HG03439 (cell line): Measurements from ENCODE around the gene PPM1H.
"Not testable (repeated sequence)": the region's sequence is repeated elsewhere in the genome, so short reads cannot be mapped to it uniquely, and the experiment has no call there.

Experiments
- ATAC-seq: cut with Tn5 transposase; IDR thresholded peaks from one replicate; pipeline ENCODE4 v1.9.1; 2021; ENCODE audit warnings: mild to moderate bottlenecking, moderate library complexity; ENCODE audit not compliant: unreplicated experiment

Gene PPM1H

DNA sequence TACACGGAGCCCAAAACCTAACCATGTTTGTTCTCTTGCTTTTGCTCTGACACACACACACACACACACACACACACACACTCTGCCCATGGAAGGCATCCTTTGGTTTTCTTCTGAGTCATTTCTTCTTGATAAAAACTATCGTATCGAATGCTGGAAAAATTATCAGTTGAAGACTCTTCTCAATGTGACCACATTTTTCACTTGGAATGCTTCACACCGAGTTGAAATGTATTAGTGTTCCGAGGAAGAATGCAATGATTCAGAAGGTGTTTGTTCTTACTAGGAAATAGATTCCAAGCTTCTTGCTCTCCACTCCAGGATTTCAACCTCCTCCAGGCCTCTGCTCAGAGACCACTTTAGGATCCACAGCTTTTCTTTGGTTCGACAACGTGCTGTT, 242.1 kb downstream of the PPM1H start:
- no peak for ATAC-seq

DNA sequence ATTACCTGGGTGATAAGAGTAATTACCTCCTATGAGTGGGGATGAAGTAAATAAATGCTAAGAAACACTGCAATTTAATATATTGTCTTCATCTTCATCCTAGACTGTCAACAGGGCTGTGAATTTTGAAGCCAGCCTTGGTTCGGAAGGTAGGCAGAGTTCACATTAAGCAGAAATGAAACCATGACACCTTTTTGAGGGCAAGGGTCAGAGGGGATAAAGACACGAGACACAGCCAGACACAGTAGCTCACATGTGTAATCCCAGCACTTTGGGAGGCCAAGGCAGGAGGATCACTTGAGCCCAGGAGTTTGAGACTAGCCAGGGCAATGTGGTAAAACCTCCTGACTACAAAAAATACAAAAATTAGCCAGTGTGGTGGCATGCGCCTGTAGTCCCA, 243.6 kb downstream of the PPM1H start:
- ATAC-seq = no peak

DNA sequence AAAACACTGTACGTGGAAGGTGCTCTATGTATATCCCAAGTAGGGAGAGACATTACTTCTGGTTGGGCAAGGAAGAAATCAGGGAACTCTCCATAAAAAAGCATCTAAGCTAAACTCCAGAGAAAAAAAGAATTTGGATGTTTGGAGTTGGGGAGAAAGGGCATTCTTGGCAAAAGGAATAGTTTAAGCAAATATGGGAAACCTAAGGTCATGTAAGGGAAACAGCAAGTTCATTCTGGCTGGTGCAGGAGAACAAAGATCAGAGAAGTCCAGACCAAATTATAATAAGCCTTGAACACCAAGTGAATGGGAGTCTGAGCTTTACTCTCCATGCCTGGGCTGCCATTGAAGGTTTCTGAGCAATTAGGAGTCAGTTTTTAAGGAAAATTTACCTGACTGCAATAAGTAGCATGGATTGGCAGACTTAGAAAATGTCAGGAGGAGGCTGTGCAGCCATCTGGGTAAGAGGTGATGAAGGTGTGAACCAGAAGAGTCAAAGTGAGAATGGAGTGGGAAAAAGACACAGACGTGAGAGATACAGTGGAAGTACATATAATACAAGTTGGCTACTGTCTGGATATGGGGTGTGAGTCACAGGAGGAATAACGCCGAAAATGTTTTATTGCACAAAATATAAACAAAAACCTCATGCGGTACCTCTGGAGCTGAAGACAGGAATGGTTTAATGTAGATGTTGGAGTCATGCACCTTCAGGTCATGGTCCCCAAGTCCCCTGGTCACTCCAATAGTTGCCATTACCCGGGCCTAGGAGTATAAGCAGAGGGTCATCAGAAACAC, 245.7 kb downstream of the PPM1H start:
- no peak for ATAC-seq

DNA sequence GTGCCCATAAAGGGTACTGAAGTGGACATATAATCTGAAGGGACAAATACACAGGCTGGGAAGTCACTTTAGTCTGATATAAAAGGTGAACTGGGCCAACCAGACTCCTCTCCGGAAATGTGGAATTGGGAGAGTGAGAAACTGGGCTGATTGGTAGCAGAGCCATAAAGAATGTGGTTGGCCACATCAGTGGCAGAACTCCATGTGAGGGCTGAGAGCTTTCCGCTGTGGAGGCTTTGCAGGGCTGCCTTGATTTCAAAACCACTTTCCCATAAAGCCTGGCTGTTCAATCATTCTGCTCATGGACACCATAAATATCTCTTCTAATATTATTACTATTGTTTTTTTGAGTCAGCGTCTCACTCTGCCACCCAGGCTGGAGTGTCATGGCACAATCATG, 248.0 kb downstream of the PPM1H start:
- no peak for ATAC-seq

DNA sequence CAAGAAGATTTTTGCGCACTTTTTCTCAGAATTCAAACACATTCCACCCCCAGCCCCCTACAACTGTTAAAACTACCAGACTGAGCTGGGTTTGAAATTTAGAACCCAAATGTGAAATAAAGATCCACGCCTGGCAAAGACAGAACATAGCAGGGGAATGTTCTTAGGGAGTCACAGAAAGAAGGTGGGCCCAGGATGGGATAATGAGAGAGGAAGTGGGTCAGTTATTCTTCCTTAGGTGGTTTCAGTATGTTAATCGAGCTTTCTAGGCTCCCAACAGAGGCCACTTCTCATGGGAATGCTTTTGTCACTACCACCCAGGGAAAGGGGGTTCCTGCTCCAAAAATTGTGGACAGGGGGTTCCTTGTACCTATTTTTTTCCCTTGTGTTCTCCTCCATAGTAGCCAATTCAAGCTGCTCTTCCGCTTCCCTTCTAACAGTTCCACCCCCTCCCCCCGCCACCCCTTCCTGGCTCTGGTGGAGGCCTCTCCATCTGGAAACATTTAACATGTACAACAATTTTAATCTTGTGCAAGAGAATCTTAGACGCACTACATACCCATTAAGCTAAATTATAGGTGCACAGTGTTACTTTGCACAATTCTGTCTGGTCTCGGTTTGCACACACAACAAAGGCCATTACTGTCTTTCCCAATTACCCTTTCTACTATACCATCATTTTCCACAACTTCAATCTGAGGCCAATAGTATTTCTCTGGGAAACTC, 250.2 kb downstream of the PPM1H start:
- ATAC-seq = no peak

DNA sequence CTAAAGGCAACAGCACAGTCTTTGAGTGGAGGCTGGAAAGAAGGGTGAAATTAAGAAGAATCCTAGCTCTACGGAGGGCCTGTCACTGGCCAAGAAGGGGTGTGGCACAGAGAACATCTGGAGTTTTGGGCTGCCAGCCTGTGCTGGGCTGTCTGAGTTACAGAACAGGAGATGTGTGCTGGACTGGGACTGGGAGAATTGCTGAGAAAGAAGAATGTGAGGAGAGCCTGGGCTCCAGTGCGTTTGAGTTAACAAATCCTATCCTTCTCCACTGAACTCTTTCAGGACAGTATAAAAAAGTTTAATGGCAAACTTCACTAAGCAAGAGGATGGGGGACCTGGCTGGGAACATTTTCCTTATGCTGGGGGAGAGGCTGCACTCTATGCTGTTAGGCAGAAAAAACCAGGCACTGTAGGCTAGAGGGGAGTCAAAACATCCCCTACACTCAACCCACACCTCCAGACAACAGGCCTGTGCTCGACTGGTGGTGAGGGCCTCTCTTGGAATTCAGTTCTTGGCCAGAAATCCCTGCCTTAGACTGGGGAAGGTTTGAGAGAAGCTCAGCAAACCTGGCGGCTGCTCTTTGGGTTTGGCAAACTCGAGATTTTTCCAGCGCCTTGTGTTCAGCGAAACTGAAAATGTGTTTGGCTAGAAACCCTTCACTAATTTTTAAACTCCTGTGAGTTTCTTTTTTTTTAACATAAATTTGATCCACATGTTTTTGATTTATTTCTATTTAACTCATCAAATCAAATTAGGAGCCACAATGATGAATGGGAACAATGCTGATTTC, 251.0 kb downstream of the PPM1H start:
- ATAC-seq = no peak

DNA sequence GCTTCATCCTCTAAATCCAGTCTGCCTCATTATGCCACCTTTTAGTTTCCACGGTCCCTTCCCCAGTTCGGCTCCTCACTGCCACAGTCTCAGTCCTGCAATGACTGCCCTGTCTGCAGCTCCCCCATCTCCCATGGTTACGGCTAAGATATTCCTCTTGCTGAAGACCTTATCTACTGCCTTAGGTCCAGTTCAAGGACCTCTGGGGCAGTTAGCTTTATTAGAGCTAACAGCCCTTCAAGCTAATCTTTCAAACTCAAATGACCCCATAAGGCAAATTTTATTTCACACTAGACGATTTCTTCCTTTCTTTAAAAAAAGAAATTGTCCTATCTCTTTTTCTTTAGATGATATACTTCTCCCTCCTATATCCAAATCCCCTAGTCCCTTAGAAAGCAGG, 253.6 kb downstream of the PPM1H start:
- no peak for ATAC-seq

DNA sequence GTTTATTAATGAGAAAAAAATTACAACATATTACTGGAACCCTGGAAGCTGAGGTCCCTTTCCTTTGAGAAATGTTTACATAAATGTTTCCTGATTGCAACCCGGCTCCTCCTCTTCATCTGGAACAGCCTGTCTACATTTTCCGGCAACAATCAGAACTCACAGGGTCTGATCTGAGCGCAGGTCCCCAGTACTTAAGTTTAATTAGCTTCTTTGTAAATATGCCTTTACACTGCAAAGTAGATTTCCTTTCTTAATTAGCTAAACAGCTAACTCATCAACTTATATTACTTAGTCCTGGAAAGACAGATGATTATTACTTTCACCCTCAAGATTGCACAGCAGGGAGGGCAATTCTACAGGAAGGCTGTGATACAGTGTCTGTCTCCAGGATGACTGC, 255.3 kb downstream of the PPM1H start:
- ATAC-seq = no peak

DNA sequence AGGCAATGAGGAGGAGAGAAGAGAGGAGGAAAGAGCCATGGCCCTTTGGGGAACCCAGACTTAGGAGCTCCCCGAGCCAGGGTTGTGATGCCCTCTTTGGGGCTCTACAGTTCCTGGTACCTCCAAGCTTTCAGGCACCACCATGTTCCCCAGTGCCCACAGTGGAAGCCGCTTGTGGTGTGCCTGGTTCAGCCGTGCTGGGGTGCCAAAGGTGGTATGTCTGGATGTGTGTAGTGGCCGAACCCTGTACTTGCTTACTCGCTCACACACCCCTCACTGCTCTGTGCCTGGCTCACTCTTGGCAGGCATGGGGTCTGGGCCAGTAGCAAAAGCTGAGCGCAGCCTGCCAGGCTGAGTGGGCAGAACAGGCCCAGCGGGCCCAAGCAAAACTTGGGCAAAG, 257.6 kb downstream of the PPM1H start:
- ATAC-seq = no peak

DNA sequence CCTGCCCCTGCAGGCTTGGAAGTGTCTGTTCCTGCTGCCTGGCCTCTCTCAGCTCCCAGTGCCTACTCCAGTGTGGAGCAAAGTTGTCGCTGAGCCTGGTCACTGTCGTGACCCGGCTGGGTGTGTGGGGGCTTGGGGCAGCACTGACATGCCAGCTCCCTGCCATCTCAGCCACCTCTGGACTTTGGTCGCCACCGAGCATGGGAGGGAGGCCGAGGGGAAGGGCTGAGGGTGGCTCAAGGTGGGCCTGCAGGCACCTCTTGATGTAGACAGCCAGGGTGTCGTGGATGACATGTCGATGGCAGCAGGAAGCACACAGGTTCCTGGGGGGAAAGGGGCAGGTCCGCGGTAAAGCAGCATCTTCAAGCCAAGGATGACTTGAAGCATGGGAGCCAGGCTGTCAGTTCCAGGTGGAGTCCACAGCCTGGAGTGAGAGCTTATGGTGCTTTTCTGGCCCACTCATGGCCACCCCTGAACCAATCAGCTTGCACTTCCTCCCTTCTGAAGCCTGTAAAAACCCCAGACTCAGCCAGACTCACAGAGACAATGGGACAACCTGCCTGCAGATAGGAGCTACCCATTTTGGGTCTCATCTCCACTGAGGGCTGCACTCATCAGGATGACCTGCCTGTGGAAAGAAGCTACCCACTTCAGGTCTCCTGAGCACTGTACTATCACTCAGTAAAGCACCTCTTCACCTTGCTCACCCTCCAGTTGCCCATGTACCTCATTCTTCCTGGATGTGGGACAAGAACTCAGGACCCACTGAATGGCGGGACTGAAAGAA, 258.2 kb downstream of the PPM1H start:
- ATAC-seq = no peak

DNA sequence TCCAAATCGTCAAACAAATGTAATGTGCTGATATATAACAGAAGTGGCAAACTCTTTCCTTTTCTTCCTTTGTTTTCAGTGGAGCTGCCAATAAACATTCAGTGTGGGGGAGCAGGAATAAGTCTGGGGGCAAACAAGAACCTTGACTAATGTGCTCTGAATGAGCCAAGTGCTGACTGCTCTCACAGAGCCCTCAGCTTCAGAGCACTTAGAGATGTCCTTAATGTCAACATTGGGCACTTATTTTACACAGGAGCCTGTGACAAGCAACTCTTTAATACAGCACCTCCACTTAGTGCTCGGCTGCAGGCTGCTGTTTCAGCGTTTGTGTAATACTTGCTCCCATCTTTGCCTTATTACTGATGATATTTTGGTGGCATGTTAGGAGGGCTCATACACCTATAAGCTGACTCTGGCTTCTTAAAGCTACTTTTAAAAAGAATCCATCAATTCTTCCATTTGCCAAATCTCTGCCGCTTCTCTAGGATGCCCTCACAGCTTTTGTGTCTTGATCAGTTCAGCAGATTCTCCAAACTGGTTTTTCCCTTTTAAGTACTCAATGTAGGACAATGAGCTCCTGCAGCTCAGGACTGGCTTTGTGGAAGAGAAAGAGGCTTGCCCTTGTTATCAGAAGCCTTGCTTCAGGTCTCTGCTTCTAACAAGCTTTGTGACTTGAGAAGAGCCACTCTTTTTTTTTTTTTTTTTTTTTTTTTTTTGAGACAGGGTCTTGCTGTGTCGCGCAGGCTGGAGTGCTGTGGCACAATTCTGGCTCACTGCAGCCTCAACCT, 261.7 kb downstream of the PPM1H start:
- ATAC-seq = no peak

DNA sequence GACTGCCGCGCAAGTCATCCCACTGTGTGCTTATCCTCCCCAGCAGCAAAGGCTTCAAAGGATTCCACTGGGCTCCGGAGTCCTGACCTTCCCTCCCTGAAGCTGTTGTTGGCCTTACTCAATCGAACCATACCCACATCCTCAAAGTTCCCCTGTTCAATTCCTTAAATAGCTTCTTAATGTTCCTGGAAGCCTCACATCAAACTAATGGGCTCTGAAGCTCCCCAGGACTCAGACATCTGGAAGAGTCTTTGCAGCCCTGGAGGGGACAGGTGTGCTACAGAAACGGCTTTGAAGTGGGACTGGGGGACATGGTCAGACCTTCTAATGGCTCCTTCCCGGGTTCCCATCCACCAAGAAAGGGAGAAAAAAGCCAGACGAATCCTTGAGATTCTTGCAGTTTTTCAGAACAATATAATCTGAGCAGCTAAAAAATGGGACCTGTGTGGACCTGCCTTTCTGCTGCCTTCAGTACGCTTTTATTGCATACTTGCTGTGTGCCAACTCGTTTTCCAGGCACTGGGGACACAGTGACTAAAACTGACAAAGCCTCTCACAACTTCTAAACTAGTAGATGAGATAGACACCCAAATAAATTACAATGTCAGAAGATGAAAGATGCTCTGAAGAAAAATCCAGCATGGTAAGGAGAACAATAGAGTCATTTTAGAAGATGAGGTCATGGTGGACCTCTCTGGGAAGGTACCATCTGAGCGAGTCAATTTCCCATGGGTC, 263.8 kb downstream of the PPM1H start:
- ATAC-seq = no peak

DNA sequence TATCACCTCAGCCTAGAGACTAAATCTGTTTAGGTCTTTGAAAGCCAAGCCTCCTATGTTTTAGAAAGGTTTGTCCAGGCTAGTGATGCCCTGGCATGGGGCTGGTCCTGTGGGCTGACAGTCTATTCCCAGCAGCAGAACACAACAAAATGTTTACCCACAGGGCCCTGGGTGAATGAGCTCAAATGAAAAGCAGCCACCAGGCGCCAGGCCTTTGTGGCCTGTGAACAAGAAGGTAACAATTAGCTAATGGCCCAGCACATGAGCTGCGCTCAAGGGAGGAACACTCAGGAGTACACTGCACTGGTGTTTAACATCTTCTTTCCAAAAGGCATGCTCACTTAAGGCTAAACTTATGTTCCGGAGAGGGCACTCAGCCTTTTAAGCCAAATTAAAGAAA, 266.2 kb downstream of the PPM1H start:
- ATAC-seq = no peak

DNA sequence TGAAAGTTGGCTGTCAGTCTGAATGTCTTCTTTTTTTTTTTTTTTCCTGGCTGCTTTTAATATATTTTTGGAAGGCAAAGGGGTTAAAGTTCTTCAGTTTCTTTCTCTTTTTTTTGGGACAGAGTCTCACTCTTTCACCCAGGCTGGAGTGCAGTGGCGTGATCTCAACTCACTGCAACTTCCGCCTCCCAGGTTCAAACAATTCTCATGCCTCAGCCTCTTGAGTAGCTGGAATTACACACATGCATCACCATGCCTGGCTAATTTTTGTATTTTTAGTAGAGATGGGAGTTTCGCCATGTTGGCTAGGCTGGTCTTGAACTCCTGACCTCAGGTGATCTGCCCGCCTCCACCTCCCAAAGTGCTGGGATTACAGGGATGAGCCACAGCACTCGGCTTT, 270.0 kb downstream of the PPM1H start:
- not testable (repeated sequence) for ATAC-seq

DNA sequence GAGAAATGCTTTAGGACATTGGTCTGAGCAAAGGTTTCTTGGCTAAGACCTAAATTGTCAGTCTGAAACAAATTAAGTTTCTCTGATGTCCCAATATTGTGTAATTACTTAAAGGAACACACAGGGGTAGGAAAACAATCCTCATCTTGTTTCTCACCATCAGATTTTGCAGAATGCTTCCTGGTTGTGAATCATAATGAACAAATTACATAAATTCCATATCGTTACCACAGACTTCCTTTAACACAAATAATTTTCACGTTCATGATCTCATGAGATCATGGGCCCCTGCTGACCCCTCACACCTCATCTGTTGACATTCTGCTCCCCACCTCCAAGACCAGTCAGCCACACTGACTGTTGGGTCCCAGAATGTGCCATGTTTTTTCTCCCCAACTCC, 274.2 kb downstream of the PPM1H start:
- no peak for ATAC-seq

DNA sequence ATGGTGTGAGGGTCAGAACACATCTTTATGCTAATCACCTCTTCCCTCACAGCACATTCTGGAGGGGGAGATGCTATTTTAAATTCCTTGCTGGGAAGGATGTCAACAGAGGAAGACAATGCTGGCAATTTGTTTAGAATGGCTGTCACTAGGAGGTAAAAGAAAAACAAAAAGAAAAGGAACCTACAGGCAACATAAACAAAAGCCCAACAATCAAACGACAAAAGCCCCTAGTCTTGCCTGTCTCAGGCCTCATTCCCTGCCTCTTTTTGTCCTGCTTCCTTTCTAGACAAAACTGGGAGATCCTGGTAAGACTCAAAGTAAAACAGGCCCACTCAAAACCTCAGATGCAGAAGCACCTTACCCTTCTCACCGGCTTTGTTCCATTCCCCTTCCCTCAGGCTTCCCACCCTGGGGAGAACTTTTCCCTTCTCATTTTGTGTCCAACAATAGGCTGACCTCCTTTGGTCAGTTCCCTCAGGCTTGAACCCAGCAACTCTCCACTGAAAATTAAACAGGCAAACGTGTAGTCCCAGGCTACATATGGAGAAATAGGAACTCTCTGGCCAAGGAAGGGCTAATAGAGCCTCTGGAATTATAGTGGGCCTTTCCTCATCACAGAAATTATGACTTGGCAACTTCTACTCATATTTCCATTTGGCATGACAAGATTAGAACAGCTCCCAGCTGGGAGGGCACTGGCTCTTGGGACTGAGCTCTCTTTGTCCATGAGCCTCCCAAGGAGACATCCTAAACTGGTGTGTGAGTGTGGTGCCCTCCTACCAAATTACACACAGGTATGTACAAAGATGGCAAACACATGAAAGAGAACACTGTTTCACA, 275.3 kb downstream of the PPM1H start:
- ATAC-seq = no peak

DNA sequence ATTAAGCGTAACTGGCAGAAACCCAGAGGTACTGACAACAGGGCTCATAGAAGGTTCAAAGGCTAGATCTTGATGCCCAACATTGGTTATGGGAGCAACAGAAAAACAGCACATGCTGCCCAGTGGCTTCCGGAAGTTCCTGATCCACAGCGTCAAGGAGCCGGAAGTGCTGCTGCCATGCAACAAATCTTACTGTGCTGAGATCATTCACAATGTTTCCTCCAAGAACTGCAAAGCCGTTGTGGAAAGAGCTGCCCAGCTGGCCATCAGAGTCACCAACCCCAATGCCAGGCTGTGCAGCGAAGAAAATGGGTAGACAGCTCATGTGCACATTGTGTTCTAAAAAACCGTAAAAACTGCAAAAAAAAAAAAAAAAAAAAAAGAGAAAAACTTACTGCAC, 276.0 kb downstream of the PPM1H start:
- no peak for ATAC-seq

DNA sequence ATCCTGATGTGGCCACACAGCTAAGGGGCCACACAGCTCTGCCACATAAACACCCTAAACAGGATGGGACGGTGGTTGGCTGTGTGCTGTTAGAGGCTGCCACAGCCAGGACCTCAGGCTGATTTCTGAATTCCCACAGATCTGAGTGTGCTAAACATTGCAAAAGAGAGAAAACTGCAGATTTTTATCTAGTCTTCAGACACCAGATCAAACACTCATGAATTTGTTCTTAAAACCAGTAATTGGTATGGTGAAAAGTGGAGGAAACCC, 277.7 kb downstream of the PPM1H start:
- ATAC-seq = no peak
